H9 (cell line): ENCODE data around the gene ARHGAP24. TPM values are rescaled to one million over a fixed set of nuclear protein-coding genes. Genes with fewer than 3 reads are reported as not detected.

ENCODE experiments used
- DNase-seq: peaks from one replicate; pipeline ENCODE4 v3.0.0-alpha.2; 2017
- H2AFZ ChIP-seq: one replicate; pipeline ENCODE4 v1.6.1; 2013; ENCODE audit warnings: mild to moderate bottlenecking, low read length, control low read depth, moderate library complexity
- H2AK5ac ChIP-seq: 2 replicates; pipeline ENCODE4 v1.6.1; 2013; ENCODE audit warnings: low read length, control low read depth, mixed read lengths; ENCODE audit not compliant: insufficient read length
- H2BK120ac ChIP-seq: one replicate; pipeline ENCODE4 v1.6.1; 2013; ENCODE audit warnings: low read depth, mild to moderate bottlenecking, low read length, control low read depth, inconsistent platforms; ENCODE audit not compliant: poor library complexity, severe bottlenecking
- H2BK12ac ChIP-seq: 2 replicates; pipeline ENCODE4 v1.6.1; 2013; ENCODE audit warnings: low read length, control low read depth, mixed read lengths, low read depth; ENCODE audit not compliant: insufficient read length
- H2BK15ac ChIP-seq: 2 replicates; pipeline ENCODE4 v1.6.1; 2013; ENCODE audit warnings: low read depth, low read length, control low read depth
- H2BK20ac ChIP-seq: one replicate; pipeline ENCODE4 v1.6.1; 2013; ENCODE audit warnings: low read depth, mild to moderate bottlenecking, low read length, control low read depth, inconsistent platforms; ENCODE audit not compliant: poor library complexity, severe bottlenecking
- H2BK5ac ChIP-seq: 2 replicates; pipeline ENCODE4 v1.6.1; 2013; ENCODE audit warnings: low read length, control low read depth, mixed read lengths; ENCODE audit not compliant: insufficient read length
- H3K14ac ChIP-seq: 2 replicates; pipeline ENCODE4 v1.6.1; 2013; ENCODE audit warnings: low read length, control low read depth; ENCODE audit not compliant: insufficient read depth
- H3K18ac ChIP-seq: 2 replicates; pipeline ENCODE4 v1.6.1; 2013; ENCODE audit warnings: low read depth, mild to moderate bottlenecking, mixed read lengths, low read length, control low read depth; ENCODE audit not compliant: insufficient read length
- H3K23ac ChIP-seq: 2 replicates; pipeline ENCODE4 v1.6.1; 2013; ENCODE audit warnings: low read length, control low read depth, mixed read lengths, low read depth; ENCODE audit not compliant: insufficient read length
- H3K23me2 ChIP-seq: 2 replicates; pipeline ENCODE4 v1.6.1; 2013; ENCODE audit warnings: low read depth, mild to moderate bottlenecking, mixed read lengths, low read length, control low read depth; ENCODE audit not compliant: insufficient read length, poor library complexity, severe bottlenecking
- H3K27ac ChIP-seq: 2 replicates; pipeline ENCODE4 v1.5.1; 2013; ENCODE audit warnings: low read length, control low read depth, mixed read lengths, low read depth; ENCODE audit not compliant: insufficient read length
- H3K27me3 ChIP-seq: 2 replicates; pipeline ENCODE4 v1.6.1; 2013; ENCODE audit warnings: low read length, control low read depth, inconsistent platforms; ENCODE audit not compliant: insufficient read depth
- H3K4ac ChIP-seq: 2 replicates; pipeline ENCODE4 v1.6.1; 2013; ENCODE audit warnings: low read depth, mild to moderate bottlenecking, control low read depth, inconsistent platforms, low read length, moderate library complexity
- H3K4me1 ChIP-seq: 2 replicates; pipeline ENCODE4 v1.6.1; 2013; ENCODE audit warnings: low read length, control low read depth, inconsistent platforms; ENCODE audit not compliant: insufficient read depth
- H3K4me2 ChIP-seq: 2 replicates; pipeline ENCODE4 v1.6.1; 2013; ENCODE audit warnings: low read length, control low read depth, mixed read lengths; ENCODE audit not compliant: insufficient read length, insufficient read depth
- H3K56ac ChIP-seq: 2 replicates; pipeline ENCODE4 v1.6.1; 2013; ENCODE audit warnings: low read depth, mild to moderate bottlenecking, mixed read lengths, low read length, control low read depth; ENCODE audit not compliant: insufficient read length
- H3K79me1 ChIP-seq: 2 replicates; pipeline ENCODE4 v1.6.1; 2013; ENCODE audit warnings: low read depth, mild to moderate bottlenecking, moderate library complexity, low read length, control low read depth, inconsistent platforms; ENCODE audit not compliant: insufficient read depth, poor library complexity, severe bottlenecking
- H3K79me2 ChIP-seq: 2 replicates; pipeline ENCODE4 v1.6.1; 2013; ENCODE audit warnings: low read length, control low read depth, inconsistent platforms; ENCODE audit not compliant: insufficient read depth
- H3K9ac ChIP-seq: 2 replicates; pipeline ENCODE4 v1.6.1; 2013; ENCODE audit warnings: low read length, control low read depth, mixed read lengths; ENCODE audit not compliant: insufficient read length; ENCODE audit errors: extremely low read depth
- H3K9me3 ChIP-seq: one replicate; pipeline ENCODE4 v1.6.1; 2013; ENCODE audit warnings: low read depth, low read length, inconsistent platforms; ENCODE audit not compliant: control insufficient read depth
- H3T11ph ChIP-seq: one replicate; pipeline ENCODE4 v1.6.1; 2013; ENCODE audit warnings: mild to moderate bottlenecking, low read length, control low read depth, inconsistent platforms
- H4K20me1 ChIP-seq: one replicate; pipeline ENCODE4 v1.6.1; 2013; ENCODE audit not compliant: control insufficient read depth, insufficient read length, insufficient read depth
- H4K5ac ChIP-seq: 2 replicates; pipeline ENCODE4 v1.6.1; 2013; ENCODE audit warnings: low read depth, mild to moderate bottlenecking, mixed read lengths, low read length, control low read depth; ENCODE audit not compliant: insufficient read length
- H4K8ac ChIP-seq: replicated peaks from 2 replicates; pipeline ENCODE4 v1.6.1; 2013; ENCODE audit warnings: low read length, control low read depth, mixed read lengths, low read depth; ENCODE audit not compliant: insufficient read length
- H4K91ac ChIP-seq: 2 replicates; pipeline ENCODE4 v1.6.1; 2013; ENCODE audit warnings: low read depth, mild to moderate bottlenecking, moderate library complexity, mixed read lengths, low read length, control low read depth; ENCODE audit not compliant: insufficient read length
- H3K27ac Mint-ChIP-seq, 3 experiments: 2 replicates in 2 of 3; 3 replicates in 1 of 3; pipeline ENCODE4 v1.8.0; 2020 to 2021; ENCODE audit warnings: mixed read lengths in 3 of 3, mild to moderate bottlenecking in 1 of 3, moderate library complexity in 1 of 3
- H3K27me3 Mint-ChIP-seq: 2 replicates; pipeline ENCODE4 v1.8.0; 2021; ENCODE audit warnings: low read depth, mild to moderate bottlenecking, moderate library complexity, mixed read lengths
- H3K36me3 Mint-ChIP-seq, 3 experiments: 2 replicates in 2 of 3; 3 replicates in 1 of 3; pipeline ENCODE4 v1.8.0; 2020 to 2021; ENCODE audit warnings: low read depth in 3 of 3, mixed read lengths in 3 of 3; ENCODE audit not compliant: insufficient read depth in 1 of 3
- H3K4me1 Mint-ChIP-seq, 2 experiments: 2 replicates each; pipeline ENCODE4 v1.8.0; 2020; ENCODE audit warnings: mixed read lengths in 2 of 2
- H3K4me3 Mint-ChIP-seq, 2 experiments: 2 replicates in 1 of 2; 3 replicates in 1 of 2; pipeline ENCODE4 v1.8.0; 2020 to 2021; ENCODE audit warnings: mild to moderate bottlenecking in 2 of 2, mixed read lengths in 2 of 2, moderate library complexity in 1 of 2
- H3K9me3 Mint-ChIP-seq, 2 experiments: 2 replicates in 1 of 2; 3 replicates in 1 of 2; pipeline ENCODE4 v1.8.0; 2020; ENCODE audit warnings: mild to moderate bottlenecking in 2 of 2, mixed read lengths in 2 of 2, moderate library complexity in 1 of 2
- CTCF ChIP-seq: fragments of 200-600 bp; sonication (generic); conservative IDR thresholded peaks from 3 replicates; pipeline ENCODE4 v1.8.0; 2021; ENCODE audit warnings: antibody characterized with exemption, mild to moderate bottlenecking
- WGBS: extraction: QIAGEN DNeasy Blood & Tissue Kit; methylation state at CpG from one replicate; pipeline ENCODE4 v1.1.7; 2013; ENCODE audit warnings: missing lambda C conversion rate, low lambda C conversion rate, mixed read lengths; ENCODE audit not compliant: insufficient read length; ENCODE audit errors: extremely low coverage; 5-methylcytosine and 5-hydroxymethylcytosine counted together
- total RNA-seq: library from RNA; stranded (reverse); gene quantifications from 2 replicates; pipeline ENCODE4 v1.2.1, GENCODE V29; 2021

Gene ARHGAP24
- total RNA-seq, 1 experiment from 2014 or later = 0.37 TPM

DNA sequence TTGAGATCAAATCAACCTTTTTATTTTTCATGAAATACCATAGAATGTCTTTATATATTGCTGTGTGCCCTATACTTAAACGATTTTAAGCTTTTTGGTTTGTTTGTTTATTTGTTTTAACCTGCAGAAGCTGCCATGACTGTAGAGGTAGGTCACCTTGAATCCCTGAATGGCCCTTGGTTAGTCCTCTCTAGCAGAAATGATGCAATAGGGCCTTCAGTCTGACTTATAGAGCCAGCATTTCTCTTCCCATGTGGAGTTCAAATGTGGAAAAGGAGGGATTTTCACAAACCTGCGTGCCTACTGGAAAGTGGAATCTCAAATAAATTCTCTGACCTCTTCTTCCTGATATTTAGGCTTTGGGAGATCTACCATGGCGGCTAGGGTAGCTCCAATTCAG lies 557.0 kb downstream of the ARHGAP24 start:
- H4K20me1 ChIP-seq = no peaks in the 10 kb centered on the region
- H3K23ac ChIP-seq = no peak overlapping the region
- H2BK20ac ChIP-seq = no peak overlapping the region
- Mint-ChIP-seq H3K36me3 (no peaks in the 10 kb centered on the region), H3K4me3 (no peak overlapping the region), H3K4me1 (peaks cover 4 to 14% of the 10 kb centered on the region in 2 experiments; a peak in 2 of 4 replicates), H3K27ac (no peak overlapping the region; a peak in 1 of 7 replicates), H3K9me3 (no peaks in the 10 kb centered on the region), H3K27me3 (no peaks in the 10 kb centered on the region)
- no peak overlapping the region for H3K9ac ChIP-seq
- no peak overlapping the region for H3K27ac ChIP-seq
- no peaks in the 10 kb centered on the region for H3K23me2 ChIP-seq
- H2AFZ ChIP-seq = no peak overlapping the region
- H4K8ac ChIP-seq = no peak overlapping the region
- no peak overlapping the region for H2BK15ac ChIP-seq
- H4K91ac ChIP-seq = no peak overlapping the region
- H2BK5ac ChIP-seq = no peak overlapping the region
- no peak overlapping the region for H3K56ac ChIP-seq
- no peak for DNase-seq
- no peaks in the 10 kb centered on the region for H3K9me3 ChIP-seq
- H3T11ph ChIP-seq = no peak overlapping the region
- no peak overlapping the region for H4K5ac ChIP-seq
- H3K14ac ChIP-seq = no peak overlapping the region
- H2BK120ac ChIP-seq = no peak overlapping the region
- no peak overlapping the region for H2BK12ac ChIP-seq
- H3K4me1 ChIP-seq = peaks cover 2% of the 10 kb centered on the region; the same call in 1 of the 2 replicates
- H3K79me2 ChIP-seq = no peaks in the 10 kb centered on the region
- H3K4me2 ChIP-seq = no peak overlapping the region
- H3K18ac ChIP-seq = no peak overlapping the region
- no peak overlapping the region for H3K4ac ChIP-seq
- no peaks in the 10 kb centered on the region for H3K27me3 ChIP-seq
- no peak overlapping the region for H2AK5ac ChIP-seq
- no peaks in the 10 kb centered on the region for H3K79me1 ChIP-seq
- no peak for TF ChIP-seq CTCF
- WGBS = no CpG with 5 or more reads among the region's 3 CpGs
